ENCODE data around the gene FRRS1L.

FRRS1L gene

DNA sequence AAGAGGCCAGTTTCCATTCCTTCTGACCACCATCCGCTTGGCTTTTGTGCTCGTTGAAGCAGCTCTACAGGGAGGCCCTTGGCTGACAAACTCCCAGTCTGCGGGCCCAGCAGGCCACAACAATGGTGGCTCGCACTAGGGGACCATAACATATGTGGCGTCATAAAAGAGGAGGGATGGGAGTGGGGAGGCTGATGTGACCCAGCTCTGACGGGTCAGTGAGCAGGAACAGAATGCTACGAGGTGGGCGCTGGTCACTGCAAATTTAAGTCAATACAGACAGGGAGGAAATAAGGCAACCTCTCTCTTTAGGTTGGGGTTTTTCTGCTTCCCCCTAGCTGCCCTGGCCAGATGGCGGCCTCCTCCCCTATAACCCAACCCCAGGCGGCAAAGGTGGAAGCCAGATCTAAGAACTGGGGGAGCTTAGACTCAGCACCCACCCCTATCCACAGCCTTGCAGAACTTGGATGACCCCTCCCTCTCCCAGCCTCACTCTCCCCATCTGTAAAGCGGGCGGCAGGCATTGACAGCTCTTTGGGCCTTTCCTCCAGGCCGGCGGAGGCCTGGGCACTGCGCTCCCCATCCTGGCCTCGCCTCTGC, 778 bp downstream of the FRRS1L start:
- Histone ChIP-seq H3F3A (ENCODE audit: insufficient read depth, low read length) (no peaks in the 10 kb centered on the region), H3K79me2 (ENCODE audit: low read length) (no peaks in the 10 kb centered on the region), H3K4me3 (ENCODE audit: low read length) (no peak overlapping the region), H3K27me3 (replicated peaks; ENCODE audit: insufficient read depth, low read length) (no peaks in the 10 kb centered on the region), H3K27ac (ENCODE audit: low read length) (no peak overlapping the region), H3K4me2 (ENCODE audit: low read depth, low read length) (no peak overlapping the region), H2AFZ (ENCODE audit: low read length) (no peak overlapping the region), H3K4me1 (ENCODE audit: low read length) (no peaks in the 10 kb centered on the region), H3K36me3 (replicated peaks; ENCODE audit: insufficient read depth, low read length) (no peaks in the 10 kb centered on the region), H4K20me1 (ENCODE audit: insufficient read depth, low read length) (no peaks in the 10 kb centered on the region), H3K9ac (ENCODE audit: low read length) (no peak overlapping the region), H3K9me2 (replicated peaks; ENCODE audit: insufficient read depth, low read length) (no peaks in the 10 kb centered on the region), H3K9me3 (replicated peaks; ENCODE audit: insufficient read depth, low read length) (no peaks in the 10 kb centered on the region)
- TF ChIP-seq, protein P1, sequence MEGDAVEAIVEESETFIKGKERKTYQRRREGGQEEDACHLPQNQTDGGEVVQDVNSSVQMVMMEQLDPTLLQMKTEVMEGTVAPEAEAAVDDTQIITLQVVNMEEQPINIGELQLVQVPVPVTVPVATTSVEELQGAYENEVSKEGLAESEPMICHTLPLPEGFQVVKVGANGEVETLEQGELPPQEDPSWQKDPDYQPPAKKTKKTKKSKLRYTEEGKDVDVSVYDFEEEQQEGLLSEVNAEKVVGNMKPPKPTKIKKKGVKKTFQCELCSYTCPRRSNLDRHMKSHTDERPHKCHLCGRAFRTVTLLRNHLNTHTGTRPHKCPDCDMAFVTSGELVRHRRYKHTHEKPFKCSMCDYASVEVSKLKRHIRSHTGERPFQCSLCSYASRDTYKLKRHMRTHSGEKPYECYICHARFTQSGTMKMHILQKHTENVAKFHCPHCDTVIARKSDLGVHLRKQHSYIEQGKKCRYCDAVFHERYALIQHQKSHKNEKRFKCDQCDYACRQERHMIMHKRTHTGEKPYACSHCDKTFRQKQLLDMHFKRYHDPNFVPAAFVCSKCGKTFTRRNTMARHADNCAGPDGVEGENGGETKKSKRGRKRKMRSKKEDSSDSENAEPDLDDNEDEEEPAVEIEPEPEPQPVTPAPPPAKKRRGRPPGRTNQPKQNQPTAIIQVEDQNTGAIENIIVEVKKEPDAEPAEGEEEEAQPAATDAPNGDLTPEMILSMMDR (IDR thresholded peaks at IDR 0.05; ENCODE audit: low read length): no peak
- TF ChIP-seq EZH2 (optimal IDR thresholded peaks at IDR 0.05; ENCODE audit: low read depth, low read length) (no peak), EZH2phosphoT487 (IDR thresholded peaks at IDR 0.05; ENCODE audit: low read length) (no peak)
- no peak for DNase-seq

DNA sequence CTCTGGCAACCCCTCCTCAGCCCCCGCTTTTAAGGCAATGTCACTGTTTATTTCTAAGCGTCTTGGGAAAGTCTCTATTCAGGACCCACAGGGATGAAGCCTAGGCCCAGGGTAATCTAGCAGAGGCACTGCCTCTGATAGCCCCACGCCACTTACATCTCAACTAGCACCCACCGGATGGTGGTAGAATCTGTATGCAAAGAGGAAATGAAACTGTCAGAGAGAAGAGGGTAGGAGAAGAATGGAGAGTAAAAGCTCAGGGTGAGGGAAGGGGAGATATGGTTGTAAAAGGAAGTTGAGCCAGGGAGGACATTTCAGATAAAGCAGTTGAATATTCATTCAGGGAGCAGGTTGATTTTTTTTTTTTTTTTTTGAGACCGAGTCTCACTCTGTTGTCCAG, 3.0 kb downstream of the FRRS1L start:
- Histone ChIP-seq H3K4me3 (ENCODE audit: low read length) (no peak overlapping the region), H3K79me2 (ENCODE audit: low read length) (no peaks in the 10 kb centered on the region), H3F3A (ENCODE audit: insufficient read depth, low read length) (no peaks in the 10 kb centered on the region), H3K27me3 (replicated peaks; ENCODE audit: insufficient read depth, low read length) (no peaks in the 10 kb centered on the region), H3K9me2 (replicated peaks; ENCODE audit: insufficient read depth, low read length) (no peaks in the 10 kb centered on the region), H4K20me1 (ENCODE audit: insufficient read depth, low read length) (no peaks in the 10 kb centered on the region), H3K4me1 (ENCODE audit: low read length) (no peaks in the 10 kb centered on the region), H3K27ac (ENCODE audit: low read length) (no peak overlapping the region), H3K4me2 (ENCODE audit: low read depth, low read length) (no peak overlapping the region), H2AFZ (ENCODE audit: low read length) (no peak overlapping the region), H3K36me3 (replicated peaks; ENCODE audit: insufficient read depth, low read length) (no peaks in the 10 kb centered on the region), H3K9me3 (replicated peaks; ENCODE audit: insufficient read depth, low read length) (no peaks in the 10 kb centered on the region), H3K9ac (ENCODE audit: low read length) (no peak overlapping the region)
- DNase-seq: no peak
- TF ChIP-seq, protein P1 (IDR thresholded peaks at IDR 0.05; ENCODE audit: low read length): no peak
- no peak for TF ChIP-seq EZH2 (optimal IDR thresholded peaks at IDR 0.05; ENCODE audit: low read depth, low read length)
- TF ChIP-seq EZH2phosphoT487 (IDR thresholded peaks at IDR 0.05; ENCODE audit: low read length): no peak

GRCh38 chr9:109163194-109163593, 3.9 kb downstream of the FRRS1L start:
- no peaks in the 10 kb centered on the region for H3K36me3 ChIP-seq (replicated peaks; ENCODE audit: insufficient read depth, low read length)
- no peak overlapping the region for H3K9ac ChIP-seq (ENCODE audit: low read length)
- no peaks in the 10 kb centered on the region for H3K4me1 ChIP-seq (ENCODE audit: low read length)
- TF ChIP-seq, protein P1 (IDR thresholded peaks at IDR 0.05; ENCODE audit: low read length): no peak
- TF ChIP-seq EZH2 (optimal IDR thresholded peaks at IDR 0.05; ENCODE audit: low read depth, low read length): no peak
- no peak for TF ChIP-seq EZH2phosphoT487 (IDR thresholded peaks at IDR 0.05; ENCODE audit: low read length)
- no peak overlapping the region for H2AFZ ChIP-seq (ENCODE audit: low read length)
- no peak overlapping the region for H3K4me3 ChIP-seq (ENCODE audit: low read length)
- H3K9me2 ChIP-seq (replicated peaks; ENCODE audit: insufficient read depth, low read length): no peaks in the 10 kb centered on the region
- no peaks in the 10 kb centered on the region for H3K79me2 ChIP-seq (ENCODE audit: low read length)
- H3F3A ChIP-seq (ENCODE audit: insufficient read depth, low read length): no peaks in the 10 kb centered on the region
- DNase-seq: no peak
- no peaks in the 10 kb centered on the region for H3K27me3 ChIP-seq (replicated peaks; ENCODE audit: insufficient read depth, low read length)
- no peaks in the 10 kb centered on the region for H4K20me1 ChIP-seq (ENCODE audit: insufficient read depth, low read length)
- H3K4me2 ChIP-seq (ENCODE audit: low read depth, low read length): no peak overlapping the region
- H3K27ac ChIP-seq (ENCODE audit: low read length): no peak overlapping the region
- H3K9me3 ChIP-seq (replicated peaks; ENCODE audit: insufficient read depth, low read length): no peaks in the 10 kb centered on the region

Measured in MM.1S (cell line).